ENCODE data around the gene CLCNKA. TPM values are rescaled to one million over a fixed set of nuclear protein-coding genes. Genes with fewer than 3 reads are reported as not detected.
"Not testable (repeated sequence)": the region's sequence is repeated elsewhere in the genome, so short reads cannot be mapped to it uniquely, and the experiment has no call there.

Gene CLCNKA
- total RNA-seq, 2 donors from 2014 or later, result 0.42 TPM; not detected in 1

- Histone ChIP-seq H3K27me3 (no peaks in the 10 kb centered on the region), H3K36me3 (no peaks in the 10 kb centered on the region), H3K4me3 (no peak overlapping the region), H3K4me1 (no peaks in the 10 kb centered on the region), H3K9ac (ENCODE audit: low read depth in 2 of 2, low read length in 2 of 2) (no peak overlapping the region), H3K27ac (no peak overlapping the region), H3K9me3 (no peaks in the 10 kb centered on the region)
- intact Hi-C loops (cut with DNase I), result no loop called here
- no peak for DNase-seq
- no peak for TF ChIP-seq CTCF (IDR thresholded peaks at IDR 0.05)
Measured at GRCh38 chr1:16031551-16031950, 9.7 kb downstream of the CLCNKA start.

- intact Hi-C loops (cut with DNase I), result loop anchor here (2.0 kb wide), 1 partner anchor 24 kb away; no protein-coding TSS in a partner anchor
- Histone ChIP-seq H3K36me3 (no peaks in the 10 kb centered on the region), H3K9ac (ENCODE audit: low read depth in 2 of 2, low read length in 2 of 2) (no peak overlapping the region), H3K4me3 (no peak overlapping the region), H3K4me1 (no peaks in the 10 kb centered on the region), H3K27ac (no peak overlapping the region), H3K27me3 (no peaks in the 10 kb centered on the region), H3K9me3 (no peaks in the 10 kb centered on the region)
- peak; percentile 95 for TF ChIP-seq CTCF (IDR thresholded peaks at IDR 0.05)
- peak; percentile 83 for DNase-seq
Measured at GRCh38 chr1:16032388-16033102, 10.7 kb downstream of the CLCNKA start.

GRCh38 chr1:16033103-16033632 is 11.3 kb downstream of the CLCNKA start:
- not testable (repeated sequence) for H3K36me3 ChIP-seq; H3K9me3 ChIP-seq; DNase-seq; H3K4me1 ChIP-seq; H3K9ac ChIP-seq (ENCODE audit: low read depth in 2 of 2, low read length in 2 of 2); H3K4me3 ChIP-seq; H3K27me3 ChIP-seq; H3K27ac ChIP-seq
- intact Hi-C loops (cut with DNase I), result loop anchor here (2.0 kb wide), 1 partner anchor 24 kb away; no protein-coding TSS in a partner anchor

GRCh38 chr1:16036461-16036860 is 14.6 kb downstream of the CLCNKA start:
- H3K4me1 ChIP-seq; H3K9me3 ChIP-seq; H3K4me3 ChIP-seq; H3K27ac ChIP-seq; H3K36me3 ChIP-seq; DNase-seq; intact Hi-C loops (cut with DNase I); H3K9ac ChIP-seq (ENCODE audit: low read depth in 2 of 2, low read length in 2 of 2); H3K27me3 ChIP-seq: not testable (repeated sequence)

GRCh38 chr1:16038620-16038912 is 16.7 kb downstream of the CLCNKA start:
- Histone ChIP-seq H3K36me3 (no peaks in the 10 kb centered on the region), H3K9ac (ENCODE audit: low read depth in 2 of 2, low read length in 2 of 2) (no peak overlapping the region), H3K9me3 (no peaks in the 10 kb centered on the region), H3K4me3 (no peak overlapping the region), H3K27me3 (no peaks in the 10 kb centered on the region), H3K4me1 (no peaks in the 10 kb centered on the region), H3K27ac (no peak overlapping the region)
- TF ChIP-seq CTCF (IDR thresholded peaks at IDR 0.05), result no peak
- no peak for DNase-seq
- intact Hi-C loops (cut with DNase I), result no loop called here

- H3K9ac ChIP-seq (ENCODE audit: low read depth in 2 of 2, low read length in 2 of 2); H3K4me1 ChIP-seq; H3K27ac ChIP-seq; H3K27me3 ChIP-seq; intact Hi-C loops (cut with DNase I); DNase-seq; H3K4me3 ChIP-seq; H3K9me3 ChIP-seq; H3K36me3 ChIP-seq: not testable (repeated sequence)
Measured at GRCh38 chr1:16039871-16040270, 18.0 kb downstream of the CLCNKA start.

- H3K9ac ChIP-seq (ENCODE audit: low read depth in 2 of 2, low read length in 2 of 2), result no peak overlapping the region
- no peak overlapping the region for H3K4me3 ChIP-seq
- no peaks in the 10 kb centered on the region for H3K27me3 ChIP-seq
- no peaks in the 10 kb centered on the region for H3K9me3 ChIP-seq
- DNase-seq, result no peak
- intact Hi-C loops (cut with DNase I), result no loop called here
- H3K4me1 ChIP-seq, result no peaks in the 10 kb centered on the region
- no peak for TF ChIP-seq CTCF (IDR thresholded peaks at IDR 0.05)
- no peaks in the 10 kb centered on the region for H3K36me3 ChIP-seq
- no peak overlapping the region for H3K27ac ChIP-seq
Measured at GRCh38 chr1:16041200-16041599, 19.4 kb downstream of the CLCNKA start.

Measured in colonic mucosa (tissue), 4 donors.